Measurements from ENCODE around the gene NETO2. TPM values are rescaled to one million over a fixed set of nuclear protein-coding genes. Genes with fewer than 3 reads are reported as not detected.
A peak's percentile ranks its signal among the peaks of the same experiment; 100 is the strongest.
"Not testable (repeated sequence)": the region's sequence is repeated elsewhere in the genome, so short reads cannot be mapped to it uniquely, and the experiment has no call there.

NETO2 gene
- total RNA-seq (2014; rRNA removed), result 40.6 and 43.7 TPM in 2 replicates
- Bru-seq, nascent RNA, result percentile 52 among the genes with signal in this experiment
- BruChase-seq, experiment 1, labeled RNA remaining after a 6-hour chase, result percentile 54 among the genes with signal in this experiment
- BruChase-seq, experiment 2, labeled RNA remaining after a 2-hour chase, result percentile 50 among the genes with signal in this experiment
- long read RNA-seq, full-length matches to known transcripts, result 18 of 32 reads
- long read RNA-seq, partial matches to known transcripts, result 2 of 32 reads
- long read RNA-seq, other reads (novel, unspliced or antisense), result 12 of 32 reads

GRCh38 chr16:47143677-47144558 lies at the start of gene NETO2:
Gene NETO2, minus strand, starts transcription at chr16:47143945. Its CDS starts 333 bp downstream, at chr16:47143612.
- DNase-seq, result peak; percentile 48
- TF ChIP-seq CTCF (conservative IDR thresholded peaks at IDR 0.05; ENCODE audit: low read depth, low read length) (peak; percentile 50), EZH2 (IDR thresholded peaks at IDR 0.05; ENCODE audit: low read length, unreplicated experiment) (no peak), EZH2phosphoT487 (IDR thresholded peaks at IDR 0.05; ENCODE audit: borderline replicate concordance, low read length) (no peak)
- H3K27me3 ChIP-seq (ENCODE audit: low read length), result no peaks in the 10 kb centered on the region
- CTCF ChIA-PET, result interaction anchor here (0.6 to 1.2 kb wide), 4 partner anchors 18 to 291 kb away, joined by 3 to 4 read pairs (median 4); no protein-coding TSS in a partner anchor
- H3K4me1 ChIP-seq (ENCODE audit: insufficient read depth, low read length), result peaks cover 5% of the 10 kb centered on the region
- peak; percentile 55 for ATAC-seq
- POLR2A ChIA-PET (ENCODE audit: unreplicated experiment), result no interaction called here
- H3K4me2 ChIP-seq (ENCODE audit: low read length), result peak within 1 kb of the TSS; percentile 93
- no peaks in the 10 kb centered on the region for H4K20me1 ChIP-seq (ENCODE audit: low read length)
- intact Hi-C loops (cut with micrococcal nuclease), result loop anchor here (5.0 to 10.0 kb wide), 5 partner anchors 107 to 981 kb away; partner anchors contain the start of genes ITFG1 and PHKB
- H3K79me2 ChIP-seq (ENCODE audit: low read length), result peaks cover 42% of the 10 kb centered on the region
- peak within 1 kb of the TSS; percentile 89 for H2AFZ ChIP-seq (ENCODE audit: low read length)
- H3K9me2 ChIP-seq (replicated peaks; ENCODE audit: low read length), result no peaks in the 10 kb centered on the region
- H3F3A ChIP-seq (ENCODE audit: low read length, unreplicated experiment), result no peaks in the 10 kb centered on the region
- peak within 1 kb of the TSS; percentile 69 for H3K4me3 ChIP-seq (ENCODE audit: low read length)
- H3K9me3 ChIP-seq (ENCODE audit: low read length), result no peaks in the 10 kb centered on the region
- peak within 1 kb of the TSS; percentile 56 for H3K9ac ChIP-seq (ENCODE audit: low read length)
- no peaks in the 10 kb centered on the region for H3K36me3 ChIP-seq (ENCODE audit: low read depth, low read length)
- BruUV-seq (replicated peaks), result no TSS peak
- H3K27ac ChIP-seq (ENCODE audit: low read length), result no peak within 1 kb of the TSS

- Histone ChIP-seq H4K20me1 (ENCODE audit: low read length) (no peaks in the 10 kb centered on the region), H3K27ac (ENCODE audit: low read length) (no peak overlapping the region), H3F3A (ENCODE audit: low read length, unreplicated experiment) (no peaks in the 10 kb centered on the region), H3K27me3 (ENCODE audit: low read length) (no peaks in the 10 kb centered on the region), H3K9me2 (replicated peaks; ENCODE audit: low read length) (no peaks in the 10 kb centered on the region), H3K36me3 (ENCODE audit: low read depth, low read length) (no peaks in the 10 kb centered on the region), H3K9ac (ENCODE audit: low read length) (no peak overlapping the region), H3K79me2 (ENCODE audit: low read length) (no peaks in the 10 kb centered on the region), H3K4me2 (ENCODE audit: low read length) (no peak overlapping the region), H3K9me3 (ENCODE audit: low read length) (no peaks in the 10 kb centered on the region), H2AFZ (ENCODE audit: low read length) (no peak overlapping the region), H3K4me3 (ENCODE audit: low read length) (no peak overlapping the region), H3K4me1 (ENCODE audit: insufficient read depth, low read length) (no peaks in the 10 kb centered on the region)
- no peak for ATAC-seq
- ChIA-PET CTCF (no interaction called here), POLR2A (ENCODE audit: unreplicated experiment) (no interaction called here)
- no peak for DNase-seq
- intact Hi-C loops (cut with micrococcal nuclease), result no loop called here
- TF ChIP-seq CTCF (conservative IDR thresholded peaks at IDR 0.05; ENCODE audit: low read depth, low read length) (no peak), EZH2phosphoT487 (IDR thresholded peaks at IDR 0.05; ENCODE audit: borderline replicate concordance, low read length) (no peak), EZH2 (IDR thresholded peaks at IDR 0.05; ENCODE audit: low read length, unreplicated experiment) (no peak)
- no TSS peak for BruUV-seq (replicated peaks)
These were observed 38.6 kb upstream of the NETO2 start for GRCh38 chr16:47182318-47182717.

GRCh38 chr16:47181066-47181465 lies 37.3 kb upstream of the NETO2 start:
- intact Hi-C loops (cut with micrococcal nuclease); H3K4me1 ChIP-seq (ENCODE audit: insufficient read depth, low read length); DNase-seq; ATAC-seq; H3K4me2 ChIP-seq (ENCODE audit: low read length); H3K4me3 ChIP-seq (ENCODE audit: low read length); H3K36me3 ChIP-seq (ENCODE audit: low read depth, low read length); BruUV-seq (replicated peaks); POLR2A ChIA-PET (ENCODE audit: unreplicated experiment); H3K9me3 ChIP-seq (ENCODE audit: low read length); H3K9me2 ChIP-seq (replicated peaks; ENCODE audit: low read length); H3K27me3 ChIP-seq (ENCODE audit: low read length); H2AFZ ChIP-seq (ENCODE audit: low read length); H3F3A ChIP-seq (ENCODE audit: low read length, unreplicated experiment); H3K79me2 ChIP-seq (ENCODE audit: low read length); H3K9ac ChIP-seq (ENCODE audit: low read length); H3K27ac ChIP-seq (ENCODE audit: low read length); CTCF ChIA-PET; H4K20me1 ChIP-seq (ENCODE audit: low read length): not testable (repeated sequence)
